ENCODE measurements around the gene NFX1.
A peak's percentile ranks its signal among the peaks of the same experiment; 100 is the strongest.

Gene NFX1

GRCh38 chr9:33291031-33291397, 698 bp downstream of the NFX1 start:
- no peak for DNase-seq (ENCODE audit: low read depth)
- peak overlapping the region; percentile 93 for H3K4me3 ChIP-seq (ENCODE audit: low read depth, low read length)
- TF ChIP-seq, protein P1, sequence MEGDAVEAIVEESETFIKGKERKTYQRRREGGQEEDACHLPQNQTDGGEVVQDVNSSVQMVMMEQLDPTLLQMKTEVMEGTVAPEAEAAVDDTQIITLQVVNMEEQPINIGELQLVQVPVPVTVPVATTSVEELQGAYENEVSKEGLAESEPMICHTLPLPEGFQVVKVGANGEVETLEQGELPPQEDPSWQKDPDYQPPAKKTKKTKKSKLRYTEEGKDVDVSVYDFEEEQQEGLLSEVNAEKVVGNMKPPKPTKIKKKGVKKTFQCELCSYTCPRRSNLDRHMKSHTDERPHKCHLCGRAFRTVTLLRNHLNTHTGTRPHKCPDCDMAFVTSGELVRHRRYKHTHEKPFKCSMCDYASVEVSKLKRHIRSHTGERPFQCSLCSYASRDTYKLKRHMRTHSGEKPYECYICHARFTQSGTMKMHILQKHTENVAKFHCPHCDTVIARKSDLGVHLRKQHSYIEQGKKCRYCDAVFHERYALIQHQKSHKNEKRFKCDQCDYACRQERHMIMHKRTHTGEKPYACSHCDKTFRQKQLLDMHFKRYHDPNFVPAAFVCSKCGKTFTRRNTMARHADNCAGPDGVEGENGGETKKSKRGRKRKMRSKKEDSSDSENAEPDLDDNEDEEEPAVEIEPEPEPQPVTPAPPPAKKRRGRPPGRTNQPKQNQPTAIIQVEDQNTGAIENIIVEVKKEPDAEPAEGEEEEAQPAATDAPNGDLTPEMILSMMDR (IDR thresholded peaks at IDR 0.05; ENCODE audit: low read depth, low read length, missing control alignments), result no peak

DNA sequence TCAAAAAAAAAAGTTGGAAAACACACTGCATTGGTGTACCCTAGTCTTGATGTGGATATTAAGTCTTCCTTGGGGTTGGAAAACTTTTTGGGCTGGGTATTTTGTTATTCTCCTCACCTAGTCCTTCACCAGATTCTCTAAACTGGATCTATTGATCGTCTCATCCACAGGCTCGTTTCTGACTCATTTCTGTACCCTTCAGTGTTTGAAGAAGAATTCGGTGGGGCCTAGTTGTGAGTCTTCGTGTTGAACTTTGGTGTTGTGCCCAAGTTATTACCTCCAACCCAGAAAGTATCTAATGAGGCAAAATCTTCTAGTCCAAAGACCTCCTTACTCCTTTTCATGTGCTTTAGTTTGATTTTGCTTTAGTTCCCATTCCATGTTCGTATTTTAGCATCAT, 1.6 kb downstream of the NFX1 start:
- DNase-seq (ENCODE audit: low read depth), result no peak
- TF ChIP-seq, protein P1 (IDR thresholded peaks at IDR 0.05; ENCODE audit: low read depth, low read length, missing control alignments), result no peak
- no peak overlapping the region; the same call in 1 of the 2 replicates for H3K4me3 ChIP-seq (ENCODE audit: low read depth, low read length)

DNA sequence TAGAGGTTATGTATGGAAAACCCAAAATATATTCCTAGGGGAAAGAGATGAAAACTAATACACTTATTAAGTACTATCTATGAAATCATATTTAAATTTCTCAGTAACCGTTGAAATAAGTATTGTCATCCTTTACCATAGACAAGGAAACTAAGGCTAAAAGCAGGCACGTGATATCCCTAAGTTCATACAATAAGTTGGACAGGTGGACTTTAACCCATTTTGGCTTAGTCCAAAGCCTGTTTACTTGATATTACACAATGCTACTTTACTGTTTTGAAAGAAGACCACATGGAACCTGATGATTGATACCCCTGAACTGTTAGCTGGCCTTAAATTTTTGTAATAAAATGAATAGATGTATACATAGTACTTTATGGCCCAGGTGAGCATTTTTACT, 3.5 kb downstream of the NFX1 start:
- TF ChIP-seq, protein P1 (IDR thresholded peaks at IDR 0.05; ENCODE audit: low read depth, low read length, missing control alignments), result no peak
- DNase-seq (ENCODE audit: low read depth), result no peak
- no peak overlapping the region for H3K4me3 ChIP-seq (ENCODE audit: low read depth, low read length)

DNA sequence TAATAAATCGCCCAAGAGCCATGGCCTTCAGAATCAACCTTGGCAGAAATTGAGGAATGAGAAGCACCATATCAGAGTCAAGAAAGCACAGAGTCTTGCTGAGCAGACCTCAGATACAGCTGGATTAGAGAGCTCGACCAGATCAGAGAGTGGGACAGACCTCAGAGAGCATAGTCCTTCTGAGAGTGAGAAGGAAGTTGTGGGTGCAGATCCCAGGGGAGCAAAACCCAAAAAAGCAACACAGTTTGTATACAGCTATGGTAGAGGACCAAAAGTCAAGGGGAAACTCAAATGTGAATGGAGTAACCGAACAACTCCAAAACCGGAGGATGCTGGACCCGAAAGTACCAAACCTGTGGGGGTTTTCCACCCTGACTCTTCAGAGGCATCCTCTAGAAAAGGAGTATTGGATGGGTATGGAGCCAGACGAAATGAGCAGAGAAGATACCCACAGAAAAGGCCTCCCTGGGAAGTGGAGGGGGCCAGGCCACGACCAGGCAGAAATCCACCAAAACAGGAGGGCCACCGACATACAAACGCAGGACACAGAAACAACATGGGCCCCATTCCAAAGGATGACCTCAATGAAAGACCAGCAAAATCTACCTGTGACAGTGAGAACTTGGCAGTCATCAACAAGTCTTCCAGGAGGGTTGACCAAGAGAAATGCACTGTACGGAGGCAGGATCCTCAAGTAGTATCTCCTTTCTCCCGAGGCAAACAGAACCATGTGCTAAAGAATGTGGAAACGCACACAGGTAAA, 4.5 kb downstream of the NFX1 start:
- peak overlapping the region; percentile 22 for H3K4me3 ChIP-seq (ENCODE audit: low read depth, low read length)
- TF ChIP-seq, protein P1 (IDR thresholded peaks at IDR 0.05; ENCODE audit: low read depth, low read length, missing control alignments), result no peak
- no peak for DNase-seq (ENCODE audit: low read depth)

GRCh38 chr9:33295571-33295970, 5.3 kb downstream of the NFX1 start:
- DNase-seq (ENCODE audit: low read depth), result peak; percentile 55
- TF ChIP-seq, protein P1 (IDR thresholded peaks at IDR 0.05; ENCODE audit: low read depth, low read length, missing control alignments), result no peak
- peak overlapping the region; percentile 41 for H3K4me3 ChIP-seq (ENCODE audit: low read depth, low read length)

GRCh38 chr9:33297432-33297831, 7.1 kb downstream of the NFX1 start:
- DNase-seq (ENCODE audit: low read depth), result peak; percentile 90
- H3K4me3 ChIP-seq (ENCODE audit: low read depth, low read length), result peak overlapping the region; percentile 0; the same call in 1 of the 2 replicates
- TF ChIP-seq, protein P1 (IDR thresholded peaks at IDR 0.05; ENCODE audit: low read depth, low read length, missing control alignments), result no peak

DNA sequence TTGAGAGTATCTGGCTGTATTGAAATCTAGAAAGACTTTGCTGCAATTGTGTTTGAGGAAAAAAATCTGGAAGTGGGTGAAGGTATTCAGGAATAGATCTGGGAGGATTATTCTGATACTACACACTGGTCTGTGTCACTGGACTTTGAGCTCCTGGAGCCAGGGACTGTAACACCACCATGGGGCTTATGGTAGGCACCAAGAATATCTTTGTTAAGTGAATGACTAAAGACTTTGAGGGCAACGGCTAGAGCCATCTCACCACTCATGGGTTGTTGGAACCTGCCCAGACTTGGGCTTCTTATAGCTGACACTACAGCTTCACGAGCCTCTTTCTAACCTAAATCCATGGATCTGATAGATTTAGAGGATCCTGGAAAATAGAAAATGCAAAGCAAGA, 10.2 kb downstream of the NFX1 start:
- no peak for DNase-seq (ENCODE audit: low read depth)
- no peak overlapping the region for H3K4me3 ChIP-seq (ENCODE audit: low read depth, low read length)
- TF ChIP-seq, protein P1 (IDR thresholded peaks at IDR 0.05; ENCODE audit: low read depth, low read length, missing control alignments), result no peak

Data from GM12864 (cell line).